Activated naive CD4-positive, alpha-beta T cell treated with anti-CD3 and anti-CD28 coated beads for 36 hours (primary cell): ENCODE results near the gene ANGPT4. TPM values are rescaled to one million over a fixed set of nuclear protein-coding genes. Genes with fewer than 3 reads are reported as not detected.

Experiments used
- CTCF ChIA-PET: fragments of 350-600 bp; sonication (Branson Sonifier 250); formaldehyde crosslinking; loops from one replicate; lab custom pipeline; 2021; ENCODE audit warnings: antibody characterized with exemption; lab: Charles Lee
- DNase-seq: peaks from one replicate; pipeline ENCODE4 v3.0.0-alpha.2; 2020
- H3K27ac Mint-ChIP-seq: one replicate; pipeline ENCODE4 v1.8.0; 2021; ENCODE audit warnings: mild to moderate bottlenecking, mixed read lengths
- H3K27me3 Mint-ChIP-seq: one replicate; pipeline ENCODE4 v1.8.0; 2021; ENCODE audit warnings: low read depth, mixed read lengths
- H3K36me3 Mint-ChIP-seq: one replicate; pipeline ENCODE4 v1.8.0; 2021; ENCODE audit warnings: low read depth, mixed read lengths
- H3K4me1 Mint-ChIP-seq: one replicate; pipeline ENCODE4 v1.8.0; 2021; ENCODE audit warnings: low read depth, mixed read lengths
- H3K4me3 Mint-ChIP-seq: one replicate; pipeline ENCODE4 v1.8.0; 2021; ENCODE audit warnings: mild to moderate bottlenecking, moderate library complexity, mixed read lengths
- H3K9me3 Mint-ChIP-seq: one replicate; pipeline ENCODE4 v1.8.0; 2021; ENCODE audit warnings: mixed read lengths
- intact Hi-C: fragments of 100-400 bp; cut with micrococcal nuclease; formaldehyde crosslinking; loops from one replicate; pipeline ENCODE4 v1.15.1; 2023
- total RNA-seq, 2 experiments: library from RNA; stranded (reverse); gene quantifications; one replicate each; pipeline ENCODE4 v1.2.3, GENCODE V29; 2021

ANGPT4 gene
- total RNA-seq, 2 experiments from 2014 or later: not detected

DNA sequence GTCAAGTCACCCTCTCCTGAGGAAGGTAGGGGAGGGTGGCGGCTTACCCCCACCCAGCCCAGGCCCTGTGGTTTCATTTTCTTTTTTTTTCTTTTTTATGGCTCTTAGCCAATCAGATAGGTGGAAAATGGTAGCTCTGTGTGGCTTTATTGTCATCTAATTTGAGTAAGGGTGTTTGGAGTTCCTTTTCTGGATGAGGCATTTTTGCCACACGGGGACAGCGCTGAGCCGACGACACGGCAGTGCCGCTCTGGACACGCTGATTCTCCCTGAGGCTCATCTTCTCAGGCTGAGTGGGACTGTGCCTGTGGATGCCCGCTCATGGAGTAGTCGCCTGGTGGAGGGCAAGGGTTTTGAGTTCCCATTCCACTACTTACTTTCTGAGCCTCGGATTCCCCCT, 37.6 kb upstream of the ANGPT4 start:
- Mint-ChIP-seq H3K36me3 (no peaks in the 10 kb centered on the region), H3K9me3 (no peaks in the 10 kb centered on the region), H3K4me3 (no peak overlapping the region), H3K27ac (no peak overlapping the region), H3K4me1 (peaks cover 2% of the 10 kb centered on the region), H3K27me3 (peaks cover 29% of the 10 kb centered on the region)
- CTCF ChIA-PET: interaction anchor here (0.6 kb wide), 1 partner anchor 12 kb away, joined by 4 read pairs; no protein-coding TSS in a partner anchor
- DNase-seq: peak; percentile 18
- intact Hi-C loops: loop anchor here (10.0 kb wide), 1 partner anchor 69 kb away; no protein-coding TSS in a partner anchor

DNA sequence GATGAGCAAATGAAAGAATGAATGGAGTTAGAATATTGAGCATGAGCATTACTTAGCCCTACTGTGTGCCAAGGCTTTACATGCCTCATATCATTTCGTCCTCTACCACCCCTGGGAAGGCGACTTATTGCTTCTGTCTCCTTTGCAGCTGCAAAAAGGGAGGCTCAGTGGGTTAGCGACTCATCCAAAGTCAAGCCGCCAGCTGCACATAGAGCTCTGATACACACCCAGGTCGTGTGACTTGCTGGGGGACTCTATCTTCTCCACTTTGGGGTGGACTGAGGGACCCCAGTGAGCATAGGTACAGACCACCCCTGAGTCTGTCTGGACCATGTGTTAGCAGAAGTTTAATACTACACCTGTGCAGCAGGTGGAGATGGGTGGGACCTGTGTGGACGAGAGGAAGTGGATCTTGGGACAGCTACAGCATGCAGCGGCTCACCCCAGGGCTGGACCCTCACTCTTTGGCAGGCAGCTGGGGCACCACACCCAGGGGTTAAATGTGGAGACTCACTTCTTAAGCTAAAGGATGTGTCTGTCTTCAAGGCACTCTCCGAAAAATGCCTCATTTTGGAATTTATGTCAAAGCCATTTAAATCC, 36.2 kb upstream of the ANGPT4 start:
- intact Hi-C loops: loop anchor here (10.0 kb wide), 1 partner anchor 67 kb away; no protein-coding TSS in a partner anchor
- Mint-ChIP-seq H3K4me1 (peaks cover 2% of the 10 kb centered on the region), H3K27ac (no peak overlapping the region), H3K36me3 (no peaks in the 10 kb centered on the region), H3K27me3 (peaks cover 32% of the 10 kb centered on the region), H3K9me3 (no peaks in the 10 kb centered on the region), H3K4me3 (no peak overlapping the region)
- DNase-seq: no peak
- CTCF ChIA-PET: no interaction called here

DNA sequence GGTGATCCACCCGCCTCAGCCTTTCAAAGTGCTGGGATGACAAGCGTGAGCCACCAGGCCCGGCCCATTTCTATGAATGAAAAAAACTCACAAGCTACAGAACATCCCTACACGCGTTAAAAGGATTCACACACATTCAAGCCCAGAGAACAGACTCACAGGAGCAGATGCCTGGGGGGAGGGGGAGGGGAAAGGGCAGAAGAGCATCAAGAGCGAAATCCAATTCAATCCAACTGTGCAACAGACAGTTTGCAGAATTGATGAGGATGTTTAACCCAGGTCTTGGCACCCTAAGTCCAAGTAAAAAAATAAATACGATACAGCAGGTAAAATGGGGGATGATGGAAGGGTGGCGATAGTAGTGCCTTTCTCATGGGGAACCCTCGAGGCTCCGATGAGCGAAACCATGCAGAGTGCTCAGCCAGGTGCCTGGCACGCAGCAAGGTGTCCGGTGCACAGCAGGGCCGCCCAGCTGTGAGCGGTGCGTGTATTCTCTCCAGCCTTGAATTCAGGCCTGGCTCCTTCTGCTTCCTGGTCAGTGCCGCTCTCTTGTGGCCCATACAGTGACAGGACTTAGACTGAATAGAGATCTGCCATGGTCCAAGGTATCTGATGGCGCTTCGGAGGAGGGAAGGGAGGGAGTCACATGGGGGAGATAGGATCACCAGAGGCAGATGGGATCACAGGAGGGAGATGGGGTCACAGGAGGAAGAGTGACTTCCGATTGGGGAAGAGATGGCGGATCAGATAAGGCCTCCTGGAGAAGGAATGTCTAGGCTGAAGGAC, 35.4 kb upstream of the ANGPT4 start:
- intact Hi-C loops: loop anchor here (10.0 kb wide), 1 partner anchor 67 kb away; no protein-coding TSS in a partner anchor
- peaks cover 32% of the 10 kb centered on the region for H3K27me3 Mint-ChIP-seq
- DNase-seq: no peak
- CTCF ChIA-PET: no interaction called here
- H3K4me3 Mint-ChIP-seq: no peak overlapping the region
- H3K27ac Mint-ChIP-seq: no peak overlapping the region
- H3K4me1 Mint-ChIP-seq: peaks cover 2% of the 10 kb centered on the region
- no peaks in the 10 kb centered on the region for H3K9me3 Mint-ChIP-seq
- H3K36me3 Mint-ChIP-seq: no peaks in the 10 kb centered on the region

DNA sequence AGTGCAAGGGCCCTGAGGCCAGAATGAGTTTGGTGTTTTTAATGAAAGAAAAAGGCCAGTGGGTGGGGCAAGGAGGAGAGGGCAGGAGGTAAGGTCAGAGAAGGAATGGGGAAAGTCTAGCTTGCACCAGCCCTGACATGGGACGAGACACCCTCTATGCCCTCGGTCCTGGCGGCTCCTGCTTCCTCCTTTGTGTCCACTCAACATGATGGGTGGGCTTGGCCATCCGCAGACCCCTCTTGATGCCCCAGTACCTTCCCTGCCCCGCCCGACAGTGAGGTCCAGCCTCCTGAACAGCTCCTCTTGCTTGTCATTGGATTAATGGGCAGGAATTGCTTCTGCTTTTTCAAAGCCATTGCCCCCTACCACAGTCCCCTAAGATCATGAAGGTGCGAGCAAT, 33.6 kb upstream of the ANGPT4 start:
- no peak overlapping the region for H3K4me3 Mint-ChIP-seq
- no peaks in the 10 kb centered on the region for H3K4me1 Mint-ChIP-seq
- CTCF ChIA-PET: interaction anchor here (1.6 kb wide), 1 partner anchor 134 kb away, joined by 5 read pairs; no protein-coding TSS in a partner anchor
- peaks cover 23% of the 10 kb centered on the region for H3K27me3 Mint-ChIP-seq
- H3K27ac Mint-ChIP-seq: no peak overlapping the region
- DNase-seq: no peak
- no peaks in the 10 kb centered on the region for H3K9me3 Mint-ChIP-seq
- intact Hi-C loops: loop anchor here (10.0 kb wide), 1 partner anchor 65 kb away; no protein-coding TSS in a partner anchor
- H3K36me3 Mint-ChIP-seq: no peaks in the 10 kb centered on the region

DNA sequence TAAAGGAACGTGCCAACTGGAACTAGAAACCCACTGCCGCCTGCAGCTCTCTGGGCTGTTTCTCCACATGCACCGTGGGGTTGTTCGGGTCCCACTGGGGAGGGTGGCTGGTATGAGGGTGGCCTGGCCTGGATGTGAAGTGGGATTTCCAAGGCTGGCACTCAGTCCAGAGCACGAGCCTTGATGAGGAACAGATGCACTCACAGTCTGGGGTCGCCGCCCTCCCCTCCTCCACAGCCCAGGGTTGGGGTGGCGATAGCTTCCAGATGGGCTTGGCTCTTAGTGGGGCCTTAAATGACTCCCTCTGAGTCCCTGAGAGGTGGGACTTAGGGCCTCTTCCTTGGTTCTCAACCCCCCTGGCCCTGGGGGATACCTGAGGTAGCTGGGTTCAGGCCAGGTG, 30.7 kb upstream of the ANGPT4 start:
- Mint-ChIP-seq H3K27me3 (peaks cover 12% of the 10 kb centered on the region), H3K9me3 (no peaks in the 10 kb centered on the region), H3K36me3 (no peaks in the 10 kb centered on the region), H3K4me3 (no peak overlapping the region), H3K27ac (no peak overlapping the region), H3K4me1 (no peaks in the 10 kb centered on the region)
- CTCF ChIA-PET: interaction anchor here (1.1 to 1.7 kb wide), 3 partner anchors 9 to 267 kb away, joined by 3 to 6 read pairs (median 6); no protein-coding TSS in a partner anchor
- intact Hi-C loops: no loop called here
- DNase-seq: no peak

DNA sequence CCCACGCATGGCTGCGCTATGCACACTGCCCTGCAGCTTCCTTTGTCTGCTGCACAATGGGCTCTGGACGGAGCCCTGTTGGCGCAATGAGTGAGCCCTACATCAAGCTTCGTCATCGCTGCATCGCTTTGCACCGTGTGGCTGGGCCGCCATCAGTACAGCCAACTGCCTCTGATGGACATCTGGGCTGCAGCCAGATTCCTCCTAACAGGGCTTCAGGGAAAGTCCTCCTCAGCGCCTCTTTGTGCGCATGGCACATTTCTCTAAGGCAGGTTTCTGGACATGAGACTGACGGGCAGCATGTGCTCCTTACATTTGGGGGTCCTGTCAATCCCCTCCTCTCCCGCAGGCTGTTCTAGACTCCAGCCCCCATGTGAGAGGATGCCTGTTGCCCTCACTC, 29.7 kb upstream of the ANGPT4 start:
- H3K9me3 Mint-ChIP-seq: no peaks in the 10 kb centered on the region
- peaks cover 11% of the 10 kb centered on the region for H3K27me3 Mint-ChIP-seq
- CTCF ChIA-PET: interaction anchor here (1.1 to 1.7 kb wide), 3 partner anchors 10 to 268 kb away, joined by 3 to 6 read pairs (median 6); no protein-coding TSS in a partner anchor
- no peak overlapping the region for H3K4me3 Mint-ChIP-seq
- no peak overlapping the region for H3K27ac Mint-ChIP-seq
- intact Hi-C loops: no loop called here
- no peak for DNase-seq
- H3K36me3 Mint-ChIP-seq: no peaks in the 10 kb centered on the region
- H3K4me1 Mint-ChIP-seq: no peaks in the 10 kb centered on the region

DNA sequence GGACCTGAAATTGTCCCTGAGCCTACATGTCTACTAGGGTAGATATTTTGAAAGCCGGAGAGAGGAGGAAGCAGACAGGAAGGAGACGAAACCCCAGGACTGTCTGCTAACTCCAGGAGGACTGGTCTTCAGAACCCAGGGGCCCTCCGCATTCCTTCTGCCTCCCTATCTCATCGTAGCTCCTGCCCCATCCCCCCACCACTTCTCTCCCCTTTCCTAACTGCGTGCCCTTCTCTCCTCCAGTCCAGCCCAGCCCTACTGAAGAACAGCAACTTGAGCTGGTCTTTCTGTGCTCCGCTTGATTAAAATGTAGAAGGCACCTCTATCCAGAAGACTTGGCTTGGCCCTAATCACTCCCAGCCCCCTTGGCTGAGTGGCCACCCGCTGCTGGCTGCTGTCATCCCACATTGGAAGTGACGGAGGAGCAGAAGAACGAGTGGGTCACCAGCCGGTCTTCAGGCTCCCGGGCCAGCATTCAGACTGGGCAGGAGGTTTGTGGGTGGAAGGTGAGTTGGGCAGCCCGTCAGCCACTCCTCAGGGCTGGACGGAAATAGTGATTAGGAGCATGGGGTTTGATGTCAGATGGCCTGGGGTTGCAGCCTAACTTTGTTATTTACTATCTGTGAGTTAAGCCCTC, 28.8 kb upstream of the ANGPT4 start:
- intact Hi-C loops: no loop called here
- H3K4me1 Mint-ChIP-seq: no peaks in the 10 kb centered on the region
- no peaks in the 10 kb centered on the region for H3K9me3 Mint-ChIP-seq

DNA sequence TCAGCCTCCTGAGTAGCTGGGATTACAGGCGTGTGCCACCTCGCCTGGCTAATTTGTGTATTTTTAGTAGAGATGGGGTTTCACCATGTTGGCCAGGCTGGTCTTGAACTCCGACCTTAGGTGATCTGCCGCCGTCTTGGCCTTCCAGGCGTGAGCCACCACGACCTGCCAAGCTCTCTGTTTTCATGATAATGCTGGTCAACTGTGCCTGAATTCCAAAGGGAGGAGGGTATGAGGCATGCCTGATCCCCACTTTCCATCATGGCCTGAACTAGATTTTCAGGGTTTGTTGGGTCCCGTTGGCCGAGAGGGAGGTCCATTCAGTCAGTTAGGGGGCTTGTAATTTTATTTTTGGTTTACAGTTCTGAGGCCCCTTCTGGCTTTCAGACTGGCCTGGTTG, 28.0 kb upstream of the ANGPT4 start:
- H3K9me3 Mint-ChIP-seq: no peaks in the 10 kb centered on the region
- no peaks in the 10 kb centered on the region for H3K36me3 Mint-ChIP-seq
- CTCF ChIA-PET: interaction anchor here (2.2 kb wide), 1 partner anchor 12 kb away, joined by 5 read pairs; no protein-coding TSS in a partner anchor
- DNase-seq: no peak
- H3K27ac Mint-ChIP-seq: no peak overlapping the region
- peaks cover 8% of the 10 kb centered on the region for H3K27me3 Mint-ChIP-seq
- no peaks in the 10 kb centered on the region for H3K4me1 Mint-ChIP-seq
- intact Hi-C loops: no loop called here
- no peak overlapping the region for H3K4me3 Mint-ChIP-seq

More for the DNA sequence above, 28.8 kb upstream of the ANGPT4 start:
- H3K27ac Mint-ChIP-seq: no peak overlapping the region
- no peak for DNase-seq
- no peaks in the 10 kb centered on the region for H3K36me3 Mint-ChIP-seq
- CTCF ChIA-PET: no interaction called here
- H3K4me3 Mint-ChIP-seq: no peak overlapping the region
- peaks cover 11% of the 10 kb centered on the region for H3K27me3 Mint-ChIP-seq

DNA sequence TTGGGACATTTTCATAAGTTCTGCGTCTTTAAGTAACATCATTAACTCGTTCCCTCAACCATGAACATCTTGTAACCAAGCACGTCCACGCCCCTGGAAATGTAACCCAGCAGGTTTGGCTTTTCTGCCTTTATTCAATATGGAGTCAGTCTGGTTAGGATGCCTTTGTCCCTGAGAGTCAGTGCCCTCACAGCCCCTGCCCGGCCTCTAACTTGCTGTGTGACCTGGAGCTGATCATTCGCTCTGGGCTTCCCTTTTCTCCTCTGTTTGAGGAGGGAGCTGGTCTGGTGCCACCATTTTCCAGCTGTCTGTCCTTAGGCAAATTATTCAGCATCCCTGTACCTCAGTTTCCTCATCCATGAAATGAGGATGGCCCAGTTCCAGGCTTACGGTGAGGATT, 26.5 kb upstream of the ANGPT4 start:
- Mint-ChIP-seq H3K4me1 (no peaks in the 10 kb centered on the region), H3K27ac (no peak overlapping the region)

DNA sequence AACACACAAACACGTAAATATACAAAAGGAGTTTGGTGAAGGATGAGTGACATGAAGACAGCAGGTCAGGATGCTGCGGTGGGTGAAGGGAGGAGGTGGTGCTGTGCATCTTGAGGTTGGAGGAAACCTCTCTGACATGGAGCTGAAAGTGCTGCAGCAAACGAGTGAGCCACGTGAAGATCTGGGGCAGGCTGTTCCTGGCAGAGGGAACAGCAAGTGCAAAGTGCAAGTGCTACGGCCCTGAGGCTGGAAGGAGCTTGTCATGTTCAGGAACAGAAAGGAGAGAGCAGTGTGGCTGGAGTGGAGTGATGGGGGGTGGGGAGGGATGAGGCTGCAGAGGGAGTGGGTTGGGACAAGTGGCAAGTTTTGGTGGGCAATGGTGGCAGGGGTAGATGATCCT, 24.8 kb upstream of the ANGPT4 start:
- H3K9me3 Mint-ChIP-seq: no peaks in the 10 kb centered on the region
- no peak for DNase-seq
- no peaks in the 10 kb centered on the region for H3K36me3 Mint-ChIP-seq
- H3K4me3 Mint-ChIP-seq: no peak overlapping the region
- CTCF ChIA-PET: interaction anchor here (1.3 kb wide), 1 partner anchor 15 kb away, joined by 3 read pairs; no protein-coding TSS in a partner anchor
- intact Hi-C loops: no loop called here
- H3K4me1 Mint-ChIP-seq: no peaks in the 10 kb centered on the region
- no peak overlapping the region for H3K27ac Mint-ChIP-seq
- no peaks in the 10 kb centered on the region for H3K27me3 Mint-ChIP-seq

More for the DNA sequence above, 26.5 kb upstream of the ANGPT4 start:
- H3K27me3 Mint-ChIP-seq: peaks cover 2% of the 10 kb centered on the region
- no peaks in the 10 kb centered on the region for H3K36me3 Mint-ChIP-seq
- CTCF ChIA-PET: interaction anchor here (0.6 to 2.2 kb wide), 2 partner anchors 13 to 271 kb away, joined by 3 to 5 read pairs; no protein-coding TSS in a partner anchor
- intact Hi-C loops: no loop called here
- DNase-seq: no peak
- no peaks in the 10 kb centered on the region for H3K9me3 Mint-ChIP-seq
- no peak overlapping the region for H3K4me3 Mint-ChIP-seq

DNA sequence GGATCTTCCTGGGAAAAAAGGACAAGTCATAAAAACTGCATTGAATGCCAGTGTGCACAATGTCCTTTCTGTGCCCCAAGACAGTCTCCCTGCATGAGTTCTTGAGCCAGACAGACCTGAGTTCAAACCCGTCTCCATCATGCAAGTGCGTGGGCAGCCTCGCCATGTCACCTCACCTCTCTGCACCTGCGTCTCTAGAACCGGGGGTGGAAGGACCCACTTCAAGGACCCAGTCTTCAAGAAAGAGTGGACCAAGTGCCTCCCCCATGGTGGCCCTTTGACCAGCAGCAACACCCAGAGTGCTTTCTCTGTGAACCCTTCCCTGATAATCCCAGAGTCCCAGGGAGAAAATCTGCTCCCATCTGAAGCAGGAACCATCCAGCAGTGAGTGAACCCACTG, 23.5 kb upstream of the ANGPT4 start:
- no peaks in the 10 kb centered on the region for H3K9me3 Mint-ChIP-seq
- intact Hi-C loops: no loop called here

DNA sequence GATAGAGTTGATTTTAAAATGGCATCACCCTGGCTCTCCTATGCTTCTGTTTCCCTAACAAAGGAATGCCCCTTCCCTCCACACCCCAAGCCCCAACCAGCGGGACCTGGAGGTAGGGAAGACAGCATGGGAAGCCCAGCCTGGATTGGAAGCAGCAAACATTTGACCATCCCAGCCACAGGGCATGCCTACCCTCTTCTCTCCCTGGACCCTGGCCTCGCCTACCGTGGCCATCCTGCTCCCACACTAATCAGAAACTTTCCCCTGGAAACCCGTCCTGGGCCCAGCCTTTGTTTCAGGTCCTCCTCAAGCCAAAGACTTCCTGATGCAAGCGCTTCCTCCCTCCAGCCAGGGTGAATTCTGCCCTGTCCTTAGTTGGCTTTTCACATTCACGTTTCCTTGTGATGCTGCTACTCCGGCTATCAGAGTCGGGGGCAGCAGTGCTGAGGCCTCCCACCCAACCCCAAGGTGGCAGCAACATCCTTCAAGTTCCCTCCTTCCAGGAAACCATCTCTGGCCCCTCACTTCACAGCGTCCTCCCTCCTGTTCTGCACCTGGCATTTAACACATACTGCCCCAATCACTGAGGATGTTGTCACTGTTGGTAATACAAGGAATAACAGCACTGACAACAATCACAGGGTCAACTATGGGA, 18.2 kb upstream of the ANGPT4 start:
- Mint-ChIP-seq H3K9me3 (peaks cover 15% of the 10 kb centered on the region), H3K27me3 (no peaks in the 10 kb centered on the region), H3K4me1 (no peaks in the 10 kb centered on the region), H3K36me3 (peaks cover 1% of the 10 kb centered on the region), H3K27ac (no peak overlapping the region), H3K4me3 (no peak overlapping the region)
- intact Hi-C loops: no loop called here
- CTCF ChIA-PET: no interaction called here
- no peak for DNase-seq

More for the DNA sequence above, 23.5 kb upstream of the ANGPT4 start:
- Mint-ChIP-seq H3K4me1 (no peaks in the 10 kb centered on the region), H3K27me3 (no peaks in the 10 kb centered on the region), H3K36me3 (no peaks in the 10 kb centered on the region), H3K27ac (no peak overlapping the region), H3K4me3 (no peak overlapping the region)
- CTCF ChIA-PET: no interaction called here
- no peak for DNase-seq
